GM20431 (cell line): ENCODE measurements around the gene ALDH7A1.
"Not testable (repeated sequence)": the region's sequence is repeated elsewhere in the genome, so short reads cannot be mapped to it uniquely, and the experiment has no call there.

Experiments
- in situ Hi-C: fragments of 300-500 bp; cut with MseI, MboI; formaldehyde crosslinking; loops from one replicate; pipeline ENCODE4 v1.15.0; 2020; ENCODE audit warnings: low sequenced_read_pairs; ENCODE audit not compliant: unreplicated experiment

ALDH7A1 gene

GRCh38 chr5:126599499-126599898, 4.5 kb upstream of the ALDH7A1 start:
- in situ Hi-C loops, result no loop called here

- in situ Hi-C loops, result no loop called here
Observed at GRCh38 chr5:126597156-126597555, 2.1 kb upstream of the ALDH7A1 start.

GRCh38 chr5:126595486-126596083, 566 bp upstream of the ALDH7A1 start:
- in situ Hi-C loops, result no loop called here

- in situ Hi-C loops, result no loop called here
Observed at GRCh38 chr5:126591549-126591948, 3.5 kb downstream of the ALDH7A1 start.

GRCh38 chr5:126589536-126590297, 5.3 kb downstream of the ALDH7A1 start:
- in situ Hi-C loops, result no loop called here

GRCh38 chr5:126587551-126588390, 7.2 kb downstream of the ALDH7A1 start:
- in situ Hi-C loops, result no loop called here

- in situ Hi-C loops, result no loop called here
Observed at GRCh38 chr5:126583761-126584160, 11.3 kb downstream of the ALDH7A1 start.

- in situ Hi-C loops, result no loop called here
Observed at GRCh38 chr5:126579716-126580115, 15.3 kb downstream of the ALDH7A1 start.

GRCh38 chr5:126577415-126577814, 17.6 kb downstream of the ALDH7A1 start:
- in situ Hi-C loops, result no loop called here

GRCh38 chr5:126576974-126577373, 18.0 kb downstream of the ALDH7A1 start:
- in situ Hi-C loops, result no loop called here

- in situ Hi-C loops, result no loop called here
Observed at GRCh38 chr5:126575644-126576043, 19.4 kb downstream of the ALDH7A1 start.

- in situ Hi-C loops, result no loop called here
Observed at GRCh38 chr5:126568206-126568755, 26.7 kb downstream of the ALDH7A1 start.

GRCh38 chr5:126562823-126563222, 32.2 kb downstream of the ALDH7A1 start:
- in situ Hi-C loops, result no loop called here

GRCh38 chr5:126561908-126562307, 33.1 kb downstream of the ALDH7A1 start:
- in situ Hi-C loops, result no loop called here

- in situ Hi-C loops, result not testable (repeated sequence)
Observed at GRCh38 chr5:126555101-126555500, 39.9 kb downstream of the ALDH7A1 start.

- in situ Hi-C loops, result no loop called here
Observed at GRCh38 chr5:126552614-126553013, 42.4 kb downstream of the ALDH7A1 start.

- in situ Hi-C loops, result no loop called here
Observed at GRCh38 chr5:126544087-126544740, 50.8 kb downstream of the ALDH7A1 start.

GRCh38 chr5:126543660-126544059, 51.4 kb downstream of the ALDH7A1 start:
- in situ Hi-C loops, result no loop called here

GRCh38 chr5:126543009-126543408, 52.0 kb downstream of the ALDH7A1 start:
- in situ Hi-C loops, result no loop called here

GRCh38 chr5:126542441-126542840, 52.6 kb downstream of the ALDH7A1 start:
- in situ Hi-C loops, result no loop called here
